Bone marrow (tissue), 2 donors: Measurements from ENCODE around the gene LZTFL1.
"Not testable (repeated sequence)": the region's sequence is repeated elsewhere in the genome, so short reads cannot be mapped to it uniquely, and the experiment has no call there.

ENCODE experiments used
- DNase-seq, 2 donors: peaks; one replicate each; lab custom pipeline; 2025; lab: John Stamatoyannopoulos, UW

LZTFL1 gene

DNA sequence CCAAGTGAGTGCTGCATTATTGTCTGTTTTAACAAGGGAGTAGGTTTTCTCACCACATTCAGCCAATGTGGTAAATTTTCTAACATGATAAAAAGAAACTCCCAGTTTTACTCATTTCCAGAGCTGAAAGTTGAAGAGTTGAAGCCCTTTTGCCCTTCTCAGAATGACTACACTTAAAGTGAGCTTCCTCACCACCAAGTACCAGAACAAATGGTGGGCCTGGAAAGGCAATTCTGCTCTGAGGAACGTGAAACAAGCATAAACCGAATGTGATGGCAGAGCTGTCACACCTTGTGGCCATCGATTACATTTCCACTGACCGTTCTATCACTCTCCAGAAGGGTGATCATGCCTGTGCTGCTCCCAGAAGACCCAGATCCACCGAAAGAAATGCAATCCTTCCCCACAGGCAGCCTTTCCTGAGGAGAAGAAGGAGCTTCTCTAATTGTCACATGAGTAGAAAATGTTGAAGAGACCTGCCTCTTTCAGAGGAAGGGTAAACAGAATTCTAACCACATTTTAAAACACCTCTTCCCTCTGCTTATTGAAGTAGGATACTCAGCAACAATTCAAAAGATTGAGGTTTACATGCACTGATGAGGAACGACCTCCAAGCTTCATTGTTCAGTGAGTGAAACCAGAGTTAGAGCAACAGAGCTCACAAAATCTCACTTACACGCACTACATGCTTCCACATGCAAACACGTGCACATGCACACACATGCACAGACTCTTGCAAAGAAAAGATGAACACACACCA is 23.0 kb upstream of the LZTFL1 start:
- no peak for DNase-seq

DNA sequence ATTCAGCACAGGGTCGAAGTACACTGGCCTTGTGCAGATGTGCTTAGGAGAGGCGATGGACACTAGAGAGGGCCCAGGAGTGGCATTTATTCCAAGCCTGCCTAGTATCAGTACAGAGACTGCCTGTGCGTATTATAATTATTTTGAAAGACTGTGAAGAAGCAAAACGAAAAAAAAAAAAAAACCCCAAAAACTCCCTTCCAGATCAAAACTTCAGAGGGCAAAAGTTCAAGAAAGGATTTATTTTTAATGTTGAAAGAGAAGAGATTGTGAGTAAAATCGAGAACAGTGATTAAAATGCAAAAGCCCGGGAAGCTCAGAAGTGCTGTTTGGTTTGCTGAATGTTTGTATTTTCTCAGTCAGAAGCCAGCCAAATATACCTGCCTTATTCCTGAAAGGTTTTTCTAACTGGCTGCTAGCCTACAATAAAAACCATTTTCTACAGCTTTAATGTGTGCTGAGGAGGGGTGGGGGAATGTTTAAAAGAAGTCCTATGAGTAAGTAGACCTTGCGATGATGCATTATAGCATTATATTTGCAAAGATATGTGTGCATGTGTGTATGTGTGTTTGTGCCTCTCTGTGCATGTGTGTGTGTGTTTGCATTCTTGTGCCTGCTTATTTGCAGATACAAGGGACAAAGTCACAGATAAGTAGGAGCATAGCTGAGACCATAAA is 19.3 kb upstream of the LZTFL1 start:
- DNase-seq, result no peak

DNA sequence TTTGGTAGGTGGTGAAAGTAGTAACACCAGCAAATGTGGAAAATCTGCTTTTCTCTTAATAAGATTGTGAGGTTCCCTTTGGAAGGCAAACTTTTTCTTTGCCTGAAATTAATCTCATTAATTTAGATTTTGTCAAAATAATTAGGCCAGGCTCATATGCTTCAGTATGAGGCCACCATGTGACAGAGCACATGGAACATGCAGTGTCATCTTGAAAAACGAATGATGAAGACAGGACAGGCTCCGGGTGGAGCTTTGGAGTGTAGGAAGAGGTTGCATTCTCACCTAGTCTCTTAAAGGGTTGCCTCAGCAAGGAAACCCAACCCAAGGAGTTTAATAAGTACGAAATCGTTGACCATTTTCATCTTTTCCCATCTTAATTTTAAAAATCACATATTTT is 18.6 kb upstream of the LZTFL1 start:
- DNase-seq, result no peak

DNA sequence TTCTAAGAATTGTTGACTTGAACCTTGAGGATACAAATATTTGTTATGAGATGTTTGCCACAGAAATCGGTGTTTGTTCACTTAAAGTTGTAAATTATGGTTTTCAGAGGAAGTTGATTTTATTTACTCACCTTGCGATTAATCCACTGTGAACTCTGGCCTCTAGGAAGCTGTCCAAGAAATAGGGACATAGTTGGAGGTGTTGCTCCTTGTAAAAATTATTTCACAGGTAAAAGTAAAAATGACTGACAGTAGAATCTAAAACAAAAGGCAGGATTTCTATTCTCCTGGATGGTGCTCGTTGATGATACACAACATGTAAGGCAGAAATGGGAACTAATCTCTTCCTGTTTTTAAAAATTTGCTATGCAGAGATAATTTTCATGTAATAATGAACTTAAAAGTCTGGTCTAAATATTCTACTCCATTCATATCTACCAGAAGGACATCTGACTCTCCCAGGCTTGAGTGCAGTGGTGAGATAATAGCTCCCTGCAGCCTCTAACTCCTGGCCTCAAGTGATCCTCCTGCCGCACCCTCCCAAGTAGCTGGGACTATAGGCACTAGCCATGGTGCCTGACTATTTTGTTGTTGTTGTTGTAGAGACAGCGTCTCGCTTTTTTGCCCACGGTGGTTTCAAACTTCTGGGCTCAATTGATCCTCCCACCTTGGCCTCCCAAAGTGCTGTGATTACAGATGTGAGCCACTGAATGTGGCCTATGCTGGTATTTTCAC is 17.1 kb upstream of the LZTFL1 start:
- no peak for DNase-seq

DNA sequence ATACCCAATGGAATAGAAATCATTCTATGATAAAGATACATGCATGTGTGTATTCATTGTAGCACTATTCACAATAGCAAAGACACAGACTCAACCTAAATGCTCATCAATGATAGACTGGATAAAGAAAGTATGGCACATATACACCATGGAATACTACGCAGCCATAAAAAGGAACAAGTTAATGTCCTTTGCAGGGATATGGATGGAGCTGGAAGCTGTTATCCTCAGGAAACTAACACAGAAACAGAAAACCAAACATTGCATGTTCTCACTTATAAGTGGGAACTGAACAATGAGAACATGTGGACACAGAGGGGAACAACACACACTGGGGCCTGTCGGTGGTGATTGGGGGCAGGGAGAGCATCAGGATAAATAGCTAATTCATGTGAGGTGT is 15.1 kb upstream of the LZTFL1 start:
- not testable (repeated sequence) for DNase-seq

DNA sequence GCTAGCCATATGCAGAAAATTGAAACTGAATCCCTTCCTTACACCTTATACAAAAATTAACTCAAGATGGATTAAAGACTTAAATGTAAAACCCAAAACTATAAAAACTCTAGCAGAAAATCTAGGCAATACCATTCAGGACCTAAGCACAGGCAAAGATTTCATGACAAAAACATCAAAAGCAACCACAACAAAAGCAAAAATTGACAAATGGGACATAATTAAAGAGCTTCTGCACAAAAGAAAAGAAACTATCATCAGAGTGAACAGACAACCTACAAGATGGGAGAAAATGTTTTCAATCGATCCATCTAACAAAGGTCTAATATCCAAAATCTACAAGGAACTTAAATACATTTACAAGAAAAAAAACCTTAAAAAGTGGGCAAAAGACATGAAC is 14.4 kb upstream of the LZTFL1 start:
- DNase-seq, result not testable (repeated sequence)

DNA sequence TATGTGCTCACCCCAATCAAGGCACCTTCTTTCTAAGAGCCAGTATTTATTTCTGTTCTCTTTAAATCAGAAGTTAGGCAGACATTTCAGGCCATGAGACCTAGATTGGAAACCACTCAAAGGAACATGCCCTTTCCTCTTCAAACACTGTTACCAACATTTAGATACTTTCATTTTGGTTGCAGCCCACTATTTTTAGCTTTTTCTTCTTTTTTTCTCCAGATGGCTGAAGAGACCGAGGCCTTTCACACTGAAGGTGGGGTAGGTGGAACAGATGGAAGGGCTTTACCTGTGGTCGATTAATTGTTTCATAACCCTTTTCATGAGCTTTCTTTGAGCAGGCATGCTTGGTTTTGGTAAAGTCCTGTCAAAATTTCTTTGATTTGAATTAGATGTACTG is 10.9 kb upstream of the LZTFL1 start:
- DNase-seq, result peak in 1 of 2 donors; percentile 21

DNA sequence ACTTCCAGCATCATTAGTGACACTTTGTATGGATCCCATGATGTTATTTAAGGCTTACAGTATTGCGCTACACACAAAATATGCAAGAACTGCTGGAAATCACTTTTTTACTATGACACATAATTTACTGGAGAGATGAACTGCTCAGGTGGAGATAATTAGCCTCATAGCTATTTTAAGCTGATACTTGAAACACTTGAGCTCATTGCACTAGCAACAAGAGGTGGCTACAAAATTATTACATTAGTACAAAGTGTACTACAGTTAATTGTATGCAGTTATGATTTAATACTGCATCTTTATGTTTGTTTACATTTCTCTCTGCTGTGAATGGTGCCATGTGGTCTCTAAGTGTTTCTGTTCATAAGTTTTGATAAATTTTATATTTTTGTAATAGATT is 6.5 kb upstream of the LZTFL1 start:
- DNase-seq, result no peak

DNA sequence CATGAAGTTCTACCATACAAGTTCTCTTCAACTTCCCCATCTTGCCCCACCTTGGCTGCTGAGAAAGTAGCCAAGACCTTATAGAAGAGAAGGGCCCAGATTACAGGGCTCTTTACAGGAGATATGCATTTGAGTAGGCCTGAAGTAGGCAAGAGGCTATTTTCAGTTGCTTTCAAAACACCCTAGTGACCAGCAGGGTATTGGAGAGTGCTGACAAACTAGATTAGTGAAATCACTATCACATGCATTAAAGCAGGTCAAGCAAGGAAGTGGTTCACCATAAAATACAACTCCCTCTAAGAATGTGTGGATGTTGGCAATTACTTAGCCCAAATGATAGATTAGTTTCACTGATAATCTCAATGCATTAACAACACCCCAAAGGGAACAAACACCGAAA is 2.7 kb upstream of the LZTFL1 start:
- no peak for DNase-seq

DNA sequence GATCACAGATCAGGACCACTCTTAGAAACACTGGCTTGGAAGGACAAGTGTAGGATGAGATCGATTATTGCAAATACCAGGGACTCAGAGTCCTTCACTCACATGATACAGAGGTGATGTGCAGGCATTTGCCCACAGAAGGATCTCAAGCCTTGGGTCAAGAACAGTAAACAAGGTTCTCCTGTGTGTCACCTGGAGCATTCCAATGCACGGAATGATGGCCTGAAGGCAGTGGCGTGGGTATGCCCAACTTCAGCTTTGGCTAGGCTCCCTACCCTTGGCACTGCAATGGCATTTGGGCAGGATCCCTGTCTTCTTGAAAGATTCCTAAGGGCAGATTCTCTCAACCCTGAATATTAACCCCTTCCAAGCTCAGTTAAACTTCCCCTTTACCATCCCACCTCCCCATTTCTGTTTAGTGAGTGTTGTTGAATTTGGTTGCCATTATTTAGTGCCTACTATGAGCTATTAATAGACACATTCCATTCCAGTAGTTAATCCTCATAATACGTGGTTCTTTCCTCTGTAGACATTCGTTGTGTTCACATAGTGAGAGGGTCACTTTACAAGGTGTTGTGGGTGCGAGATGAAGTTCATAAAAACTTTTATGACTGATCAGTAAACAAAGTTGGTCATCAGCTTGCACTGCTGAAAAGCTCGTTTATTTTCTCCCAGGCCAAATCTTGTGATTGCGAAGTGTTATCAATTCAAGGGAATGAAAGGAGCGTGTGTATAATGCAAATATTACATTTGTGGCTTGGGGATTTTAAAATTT is 1.1 kb upstream of the LZTFL1 start:
- no peak for DNase-seq

DNA sequence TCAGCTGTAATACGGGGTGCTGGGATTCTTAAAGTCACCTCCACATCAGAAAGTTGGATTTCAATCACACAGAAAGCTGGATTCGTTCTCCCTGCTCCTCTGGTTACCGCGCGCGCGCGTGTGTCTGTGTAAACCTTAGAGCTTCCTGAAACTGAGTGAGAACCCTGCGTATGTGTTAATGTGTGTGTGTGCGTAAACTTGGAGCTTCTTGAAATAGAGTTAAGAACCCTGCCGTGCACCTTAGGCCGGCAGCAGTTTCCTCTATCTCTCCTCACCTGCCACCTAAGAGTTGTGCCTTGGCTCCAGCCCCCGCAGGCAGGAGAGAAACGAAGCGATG is 531 bp downstream of the LZTFL1 start:
- peak in 1 of 2 donors; percentile 51 for DNase-seq

DNA sequence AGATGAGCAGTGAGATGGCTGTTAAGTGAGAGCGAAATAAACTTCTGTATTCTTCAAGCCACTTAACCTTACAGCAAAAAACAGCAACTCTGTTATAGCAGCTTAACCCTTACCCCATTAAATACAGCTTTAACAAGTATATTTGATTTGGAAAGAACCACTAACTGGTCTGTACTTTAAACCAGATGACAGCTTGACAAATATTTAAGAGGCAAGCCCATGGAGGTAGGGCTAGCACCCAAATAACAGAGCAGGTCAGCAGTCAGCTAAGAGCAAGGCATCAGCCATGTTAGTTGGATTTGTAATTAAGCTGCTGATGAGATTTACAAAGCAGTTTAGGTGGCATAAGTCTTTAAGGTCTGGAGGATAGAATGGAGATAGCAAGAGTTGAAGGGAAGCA is 3.5 kb downstream of the LZTFL1 start:
- no peak for DNase-seq

DNA sequence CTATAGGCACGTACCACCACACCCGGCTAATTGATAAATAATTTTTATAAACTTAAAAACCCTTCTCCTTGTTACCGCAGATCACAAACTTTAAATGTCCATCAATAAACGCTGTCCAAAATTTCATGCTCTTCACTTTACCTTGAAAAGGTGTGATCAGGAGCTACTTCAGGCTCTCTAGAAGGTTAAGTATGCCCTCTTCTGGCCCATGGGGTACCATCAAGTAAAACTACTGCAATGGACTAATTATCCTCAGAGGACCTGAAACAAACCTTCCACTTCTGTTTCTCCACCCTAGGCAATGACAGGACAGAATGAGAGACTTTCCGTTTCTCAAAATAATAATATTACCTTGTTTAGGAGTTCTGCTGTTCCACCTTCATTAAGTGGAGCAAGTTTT is 9.2 kb downstream of the LZTFL1 start:
- no peak for DNase-seq

DNA sequence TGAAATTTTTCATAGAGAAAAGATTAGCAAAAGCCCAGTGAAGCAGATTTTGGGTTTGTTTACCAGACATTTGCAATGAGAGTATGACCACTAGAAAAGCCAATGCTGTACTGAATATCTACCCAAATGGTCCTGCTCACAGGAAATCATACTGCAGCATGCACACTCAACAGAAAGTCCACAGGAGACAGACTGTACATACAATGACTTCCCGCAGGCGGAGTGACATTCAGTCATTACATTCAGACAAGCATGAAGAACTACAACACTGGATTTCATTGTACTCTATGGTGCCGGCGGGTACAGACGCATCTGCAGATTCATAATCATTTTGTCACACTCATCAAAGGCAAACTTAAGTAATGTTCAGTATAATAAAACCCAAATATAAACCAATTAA is 11.8 kb downstream of the LZTFL1 start:
- DNase-seq, result no peak

DNA sequence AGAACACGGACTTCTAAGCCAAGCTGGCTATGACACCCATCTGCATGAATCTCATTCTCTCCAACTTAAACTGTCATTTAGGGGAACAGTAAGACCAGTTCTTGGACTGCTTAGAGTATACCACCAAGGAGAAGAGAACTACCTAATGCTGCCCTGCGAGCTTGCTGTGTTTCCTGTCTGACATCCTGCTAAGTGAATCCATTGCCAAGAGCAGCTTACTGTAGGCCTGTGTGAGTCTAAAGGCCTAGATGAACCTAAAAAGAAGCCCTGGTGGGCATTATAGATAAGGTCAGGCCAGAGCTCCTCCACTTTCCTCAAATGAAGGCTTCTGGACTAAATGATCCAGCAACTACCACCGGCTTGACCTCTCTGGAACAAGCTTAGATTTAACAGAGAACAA is 15.0 kb downstream of the LZTFL1 start:
- DNase-seq, result no peak

DNA sequence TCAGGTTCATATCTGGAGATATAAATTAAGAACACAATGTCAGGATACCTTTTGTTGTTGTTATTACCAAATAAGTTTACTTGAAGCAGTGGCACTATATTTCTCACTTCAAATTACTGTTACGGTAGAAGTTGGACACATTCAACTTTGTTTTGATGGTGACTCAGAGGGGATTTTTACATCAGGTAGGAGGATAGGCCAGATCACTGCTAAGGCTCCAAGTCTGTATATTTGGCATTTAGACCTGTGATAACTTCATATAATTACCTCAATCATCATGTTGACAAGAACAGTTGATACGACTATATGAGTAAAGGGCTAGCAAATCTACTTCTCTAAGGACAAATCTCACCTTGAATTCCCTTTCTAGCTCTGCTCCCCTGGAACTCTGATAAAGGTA is 15.6 kb downstream of the LZTFL1 start:
- DNase-seq, result no peak

DNA sequence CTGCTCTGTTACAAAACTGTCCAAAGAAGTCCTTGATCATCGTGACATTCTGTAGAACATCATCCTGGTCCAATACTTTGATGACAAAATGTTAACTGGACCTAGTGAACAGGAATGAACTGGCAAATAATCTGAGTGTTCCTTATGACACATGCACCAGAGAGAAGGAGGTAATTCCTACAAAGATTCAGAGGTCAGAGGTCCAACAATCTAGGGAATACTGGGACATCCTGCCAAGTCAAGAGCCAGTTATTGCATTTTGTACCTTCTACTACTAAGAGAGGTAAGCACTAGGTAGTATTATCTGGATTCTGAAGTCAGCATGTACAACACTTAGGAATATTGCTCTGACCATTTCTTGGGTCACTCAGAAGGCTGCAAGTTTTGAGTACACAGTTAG is 20.8 kb downstream of the LZTFL1 start:
- no peak for DNase-seq

DNA sequence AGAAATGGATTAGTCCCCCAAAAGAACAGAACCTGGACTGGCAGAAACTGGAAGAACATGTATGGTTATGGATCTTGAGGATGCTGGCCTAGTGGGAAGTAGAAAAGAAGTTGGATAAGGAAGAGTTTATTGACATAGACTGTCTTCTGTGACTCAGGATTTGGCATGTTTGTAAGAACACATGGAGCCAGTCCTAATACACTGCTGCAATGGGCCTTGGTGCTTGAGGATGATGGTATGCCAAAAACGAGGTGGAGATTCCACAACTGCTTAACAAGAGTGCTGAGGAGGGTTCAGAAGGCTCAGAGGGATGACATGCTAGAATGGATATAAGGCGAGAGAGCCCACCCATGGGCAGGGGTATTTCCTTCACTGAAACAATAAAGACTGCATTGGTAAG is 22.4 kb downstream of the LZTFL1 start:
- DNase-seq, result no peak

DNA sequence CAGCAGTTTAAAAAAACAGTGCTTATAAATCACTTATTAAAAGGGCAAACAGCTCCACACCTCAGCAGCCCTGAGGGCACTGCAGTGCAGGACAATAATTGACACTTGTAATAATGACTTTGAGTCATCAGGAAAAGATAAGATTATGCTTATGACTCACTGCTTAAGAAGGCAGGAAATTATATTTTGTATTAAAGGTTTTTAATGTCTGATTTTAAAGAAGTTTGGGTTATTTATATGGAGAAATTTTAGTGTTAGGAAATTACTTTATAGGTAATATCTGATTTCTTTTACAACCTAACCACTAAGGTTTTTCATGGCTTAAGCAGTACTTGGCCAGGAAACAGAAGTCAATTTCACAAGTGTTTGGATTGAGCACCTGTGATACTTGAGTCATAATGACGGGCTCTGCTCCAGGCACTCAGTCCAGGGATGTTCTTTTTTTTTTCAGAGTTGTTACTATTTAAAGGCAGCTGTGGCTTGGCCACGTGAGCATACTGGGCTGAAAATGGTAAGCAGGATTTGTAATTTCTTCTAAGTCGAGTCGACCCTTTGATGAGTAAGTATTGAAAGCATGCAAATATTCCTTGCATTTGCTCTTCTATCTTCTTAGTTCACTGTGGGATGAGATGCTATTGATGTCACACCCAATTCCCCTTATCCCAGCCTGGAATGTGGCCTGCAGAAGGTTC is 23.9 kb downstream of the LZTFL1 start:
- peak in 1 of 2 donors; percentile 16 for DNase-seq

DNA sequence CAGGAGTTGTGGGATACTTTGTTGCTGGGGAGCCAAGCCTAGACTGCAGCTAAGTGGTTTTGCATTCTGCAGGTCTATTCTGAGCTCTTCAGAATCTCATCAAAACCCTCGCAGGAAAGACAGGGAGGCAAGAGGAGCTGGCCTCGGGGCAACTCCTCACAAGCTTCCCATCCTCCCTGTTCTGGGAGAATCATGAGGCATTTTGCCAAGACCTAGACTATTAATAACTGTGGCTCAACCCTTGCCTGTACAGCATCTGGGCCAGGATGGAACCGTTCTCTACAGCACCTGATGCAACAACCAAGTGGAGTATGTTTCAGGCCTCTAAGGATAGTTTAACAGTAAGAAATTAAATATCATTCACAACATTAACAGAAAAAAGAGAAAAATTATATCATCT is 25.4 kb downstream of the LZTFL1 start:
- no peak for DNase-seq

DNA sequence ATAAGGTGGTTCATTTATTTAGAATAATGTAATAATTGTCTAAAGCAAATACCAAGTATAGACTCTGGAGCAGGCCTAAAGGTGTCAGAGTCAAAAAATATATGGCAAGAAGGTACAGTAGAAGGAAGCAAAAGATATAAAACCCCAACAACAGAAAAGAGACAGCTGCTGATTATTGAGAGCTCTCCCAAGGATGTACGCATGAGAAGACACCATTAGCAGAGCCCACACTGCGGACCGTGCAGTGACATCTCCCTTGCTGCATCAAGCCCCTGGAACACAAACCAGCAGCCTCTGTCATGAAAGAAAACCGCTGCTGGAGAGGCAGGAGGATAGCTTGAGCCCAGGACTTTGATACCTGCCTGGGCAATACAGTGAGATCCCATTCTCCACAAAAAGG is 27.6 kb downstream of the LZTFL1 start:
- DNase-seq, result no peak
